HepG2 (cell line): ENCODE data around the gene PUS7. TPM values are rescaled to one million over a fixed set of nuclear protein-coding genes. Genes with fewer than 3 reads are reported as not detected.

ENCODE experiments used
- ATAC-seq: fragments of 200-7000 bp; cut with Tn5 transposase; 3 replicates; pipeline ENCODE4 v1.9.1; 2020; ENCODE audit warnings: mild to moderate bottlenecking, moderate library complexity
- BruUV-seq: library from RNA; stranded (reverse); fragments of 400-500 nt; replicated peaks from 2 replicates; lab custom pipeline; 2021; lab: Mats Ljungman, UMichigan
- CTCF ChIA-PET: fragments of 300-600 bp; formaldehyde crosslinking; extraction: SDS; loops from one replicate; lab custom pipeline; 2021; ENCODE audit warnings: low total read pairs, inconsistent platforms, low intra/inter-chr PET ratio; lab: Yijun Ruan, JAX
- POLR2A ChIA-PET: fragments of 350-600 bp; sonication (Branson Sonifier 250); formaldehyde crosslinking; loops from one replicate; lab custom pipeline; 2020; ENCODE audit warnings: antibody characterized with exemption, inconsistent platforms; lab: Yijun Ruan, JAX
- DNase-seq: peaks from one replicate; pipeline ENCODE4 v3.0.0-alpha.2; 2015; ENCODE audit warnings: low spot score
- FAIRE-seq: peaks from 3 replicates; lab custom pipeline; 2011; peaks lifted over from hg19 to GRCh38; lab: Jason Lieb, UNC
- H2AFZ ChIP-seq: one replicate; pipeline ENCODE4 v1.6.1; 2011; ENCODE audit warnings: low read length, inconsistent platforms
- H3K27ac ChIP-seq: fragments of 300-600 bp; 3 replicates; pipeline ENCODE4 v1.8.0; 2011; ENCODE audit warnings: mixed run types, mild to moderate bottlenecking, mixed read lengths, low read length, inconsistent platforms; ENCODE audit not compliant: insufficient read depth; ENCODE audit errors: extremely low read length
- H3K27me3 ChIP-seq, 2 experiments: fragments of 200-600 bp in 1 of 2; 2 replicates in 1 of 2; 3 replicates in 1 of 2; pipeline versions ENCODE4 v1.6.0 to v1.8.0; 2011; ENCODE audit warnings: low read length in 2 of 2, mild to moderate bottlenecking in 2 of 2, moderate library complexity in 2 of 2, inconsistent platforms in 1 of 2; ENCODE audit not compliant: insufficient read depth in 2 of 2, control insufficient read depth in 1 of 2
- H3K36me3 ChIP-seq, 2 experiments: fragments of 200-600 bp in 1 of 2; replicated peaks in 1 of 2; 2 replicates in 1 of 2; 3 replicates in 1 of 2; pipeline versions ENCODE4 v1.5.1 to v1.8.0; 2011; ENCODE audit warnings: low read length in 2 of 2, inconsistent platforms in 1 of 2; ENCODE audit not compliant: insufficient read depth in 2 of 2, control insufficient read depth in 1 of 2
- H3K4me1 ChIP-seq: 2 replicates; pipeline ENCODE4 v1.5.1; 2012; ENCODE audit warnings: low read length, inconsistent platforms; ENCODE audit not compliant: insufficient read depth
- H3K4me2 ChIP-seq: 2 replicates; pipeline ENCODE4 v1.6.0; 2011; ENCODE audit warnings: low read depth, low read length, inconsistent platforms
- H3K4me3 ChIP-seq, 3 experiments: fragments of 200-600 bp in 1 of 3; sonication (generic), shearing (Covaris generic) in 1 of 3; replicated peaks in 1 of 3; 2 replicates each; pipeline ENCODE4 v1.5.1; 2011 to 2016; ENCODE audit warnings: low read length in 3 of 3, inconsistent platforms in 2 of 3, low read depth in 2 of 3, mild to moderate bottlenecking in 2 of 3, control low read depth in 1 of 3, mixed read lengths in 1 of 3; ENCODE audit not compliant: insufficient read depth in 1 of 3
- H3K79me2 ChIP-seq: one replicate; pipeline ENCODE4 v1.6.1; 2011; ENCODE audit warnings: low read length, inconsistent platforms; ENCODE audit not compliant: insufficient read depth
- H3K9ac ChIP-seq: 2 replicates; pipeline ENCODE4 v1.6.0; 2011; ENCODE audit warnings: mild to moderate bottlenecking, low read depth, low read length, inconsistent platforms; ENCODE audit not compliant: insufficient read depth
- H3K9me3 ChIP-seq: 2 replicates; pipeline ENCODE4 v1.5.1; 2012; ENCODE audit warnings: mild to moderate bottlenecking, low read length
- H4K20me1 ChIP-seq: 2 replicates; pipeline ENCODE4 v1.6.0; 2011; ENCODE audit warnings: inconsistent platforms, mild to moderate bottlenecking, low read length, moderate library complexity; ENCODE audit not compliant: insufficient read depth
- CEBPZ ChIP-seq: IDR thresholded peaks from 2 replicates; pipeline ENCODE4 v1.6.1; 2012; ENCODE audit warnings: low read length, improper control_type of control experiment
- FOXJ3 ChIP-seq: sonication (generic); formaldehyde crosslinking; IDR thresholded peaks from 2 replicates; pipeline ENCODE4 v1.4.0; 2020; ENCODE audit warnings: missing genetic modification reagents, mild to moderate bottlenecking, borderline replicate concordance
- KLF13 ChIP-seq: sonication (generic); formaldehyde crosslinking; IDR thresholded peaks from 2 replicates; pipeline ENCODE4 v1.4.0; 2020; ENCODE audit warnings: mild to moderate bottlenecking, missing genetic modification reagents
- LCORL ChIP-seq, 2 experiments: fragments of 450-650 bp in 1 of 2; sonication (generic) in 1 of 2; formaldehyde crosslinking in 1 of 2; IDR thresholded peaks; 2 replicates each; pipeline versions ENCODE4 v1.5.0 to v1.6.1; 2017 to 2020; ENCODE audit warnings: antibody characterized with exemption in 1 of 2, missing genetic modification reagents in 1 of 2
- MXD4 ChIP-seq: IDR thresholded peaks from 2 replicates; pipeline ENCODE4 v1.6.1; 2016; ENCODE audit warnings: mild to moderate bottlenecking, missing biosample characterization, missing genetic modification reagents
- SMARCC2 ChIP-seq: fragments of 450-650 bp; IDR thresholded peaks from 2 replicates; pipeline ENCODE4 v1.6.1; 2017; ENCODE audit warnings: antibody characterized with exemption, mild to moderate bottlenecking
- ZBTB25 ChIP-seq: IDR thresholded peaks from 2 replicates; pipeline ENCODE4 v1.6.1; 2018; ENCODE audit warnings: missing genetic modification reagents
- ZFP36 ChIP-seq: fragments of 150-350 bp; IDR thresholded peaks from 2 replicates; pipeline ENCODE4 v1.6.1; 2018; ENCODE audit warnings: borderline replicate concordance, low read length, low read depth; ENCODE audit not compliant: partially characterized antibody
- ZFP82 ChIP-seq: sonication (generic); formaldehyde crosslinking; IDR thresholded peaks from 2 replicates; pipeline ENCODE4 v1.5.1; 2020; ENCODE audit warnings: mild to moderate bottlenecking, missing genetic modification reagents, borderline replicate concordance
- ZNF274 ChIP-seq: sonication (generic); formaldehyde crosslinking; IDR thresholded peaks from 2 replicates; pipeline ENCODE4 v1.5.1; 2020; ENCODE audit warnings: mild to moderate bottlenecking, missing genetic modification reagents
- ZNF431 ChIP-seq: sonication (generic); formaldehyde crosslinking; IDR thresholded peaks from 2 replicates; pipeline ENCODE4 v1.9.0; 2022; ENCODE audit warnings: missing genetic modification reagents, low read depth, mild to moderate bottlenecking, borderline replicate concordance
- ZNF451 ChIP-seq: sonication (generic); formaldehyde crosslinking; IDR thresholded peaks from 2 replicates; pipeline ENCODE4 v1.5.0; 2020; ENCODE audit warnings: mild to moderate bottlenecking, missing genetic modification reagents
- ZNF619 ChIP-seq: sonication (generic); formaldehyde crosslinking; IDR thresholded peaks from 2 replicates; pipeline ENCODE4 v1.4.0; 2020; ENCODE audit warnings: mild to moderate bottlenecking, missing genetic modification reagents
- WGBS: methylation state at CpG from one replicate; pipeline ENCODE4 v1.1.6; 2017; ENCODE audit warnings: low lambda C conversion rate; 5-methylcytosine and 5-hydroxymethylcytosine counted together
- in situ Hi-C: cut with HindIII; loops from 2 replicates; pipeline ENCODE4 v1.10.0; 2017; ENCODE audit warnings: low pct_unique_long_range_greater_than_20kb; ENCODE audit not compliant: extremely low pct_ligation_motif_present
- intact Hi-C: fragments of 100-400 bp; cut with micrococcal nuclease; formaldehyde crosslinking; loops from one replicate; pipeline ENCODE4 v1.10.0; 2022; ENCODE audit not compliant: unreplicated experiment
- polyA plus RNA-seq, 8 experiments: library from polyadenylated mRNA; depleted of rRNA in 3 of 8; stranded (reverse) in 7 of 8; unstranded in 1 of 8; fragments of >200 nt; fragmentation: Illumina TruSeq in 4 of 8; extraction: Trizol in 4 of 8; gene quantifications; 2 replicates each; pipeline versions ENCODE4 v1.2.1 to v1.2.3, GENCODE V29; 2011 to 2016; ENCODE audit warnings: low read depth in 4 of 8, missing spikeins in 1 of 8, mixed read lengths in 1 of 8; ENCODE audit not compliant: insufficient read depth in 1 of 8
- total RNA-seq, 5 experiments: library from RNA; depleted of rRNA; stranded (reverse); fragments of >200 nt; fragmentation: Illumina TruSeq; extraction: Trizol; gene quantifications; 2 replicates each; pipeline ENCODE4 v1.2.3, GENCODE V29; 2016; ENCODE audit warnings: low read depth in 1 of 5

PUS7 gene
- total and polyA plus RNA-seq, 2 of the 13 experiments (the other 11 are each of a cell fraction or from before 2014, with no cell fraction given) = 14.4 to 41.2 TPM

- Histone ChIP-seq H3K36me3 (peaks cover 14 to 54% of the 10 kb centered on the region in 2 experiments), H3K4me2 (no peak overlapping the region), H3K4me1 (no peaks in the 10 kb centered on the region), H3K9ac (no peak overlapping the region), H3K9me3 (no peaks in the 10 kb centered on the region), H3K79me2 (no peaks in the 10 kb centered on the region), H3K4me3 (no peak overlapping the region), H4K20me1 (no peaks in the 10 kb centered on the region), H3K27me3 (no peaks in the 10 kb centered on the region), H3K27ac (no peak overlapping the region), H2AFZ (no peak overlapping the region)
- TF ChIP-seq ZNF619 (CRISPR knock-in tag) (no peak), FOXJ3 (no peak), KLF13 (CRISPR knock-in tag) (no peak), ZBTB25 (no peak), ZNF431 (CRISPR knock-in tag) (no peak), CEBPZ (no peak), MXD4 (CRISPR knock-in tag) (no peak), ZFP36 (no peak), LCORL (IDR thresholded peaks at IDR 0.05) (no peak), LCORL (CRISPR knock-in tag; IDR thresholded peaks at IDR 0.05) (no peak), ZNF274 (CRISPR knock-in tag) (no peak), ZFP82 (CRISPR knock-in tag) (no peak), SMARCC2 (no peak), ZNF451 (CRISPR knock-in tag) (no peak)
- BruUV-seq = no TSS peak
- ChIA-PET POLR2A (no interaction called here), CTCF (no interaction called here)
- in situ Hi-C loops (no loop called here), intact Hi-C loops (no loop called here)
- FAIRE-seq = no peak
- no peak for ATAC-seq
- DNase-seq = no peak
- WGBS = 96% methylated on average over 4 of the region's 4 CpGs
Measured at GRCh38 chr7:105480931-105481330, 41.1 kb downstream of the PUS7 start.
